GM12878 (cell line): ENCODE measurements around the gene FGD5. TPM values are rescaled to one million over a fixed set of nuclear protein-coding genes. Genes with fewer than 3 reads are reported as not detected.

Experiments used
- ATAC-seq: fragments of 200-7000 bp; cut with Tn5 transposase; 3 replicates; pipeline ENCODE4 v1.9.1; 2020; ENCODE audit warnings: mild to moderate bottlenecking, moderate library complexity
- BruUV-seq: library from RNA; stranded (reverse); fragments of 400-500 nt; replicated peaks from 2 replicates; lab custom pipeline; 2021; lab: Mats Ljungman, UMichigan
- CTCF ChIA-PET: fragments of 300-600 bp; sonication (Branson Sonifier 250); formaldehyde crosslinking; extraction: SDS; loops from one replicate; lab custom pipeline; 2021; ENCODE audit warnings: inconsistent platforms; lab: Yijun Ruan, JAX
- POLR2A ChIA-PET: fragments of 350-600 bp; formaldehyde crosslinking; extraction: SDS; loops from one replicate; lab custom pipeline; 2021; ENCODE audit warnings: inconsistent platforms; lab: Charles Lee
- RAD21 ChIA-PET: fragments of 300-600 bp; sonication (Branson Sonifier 250); formaldehyde crosslinking; loops from one replicate; lab custom pipeline; 2023; ENCODE audit warnings: antibody characterized with exemption; ENCODE audit not compliant: unreplicated experiment; lab: Charles Lee
- SMC1A ChIA-PET: fragments of 300-600 bp; sonication (Branson Sonifier 250); formaldehyde crosslinking; loops from one replicate; lab custom pipeline; 2023; ENCODE audit not compliant: unreplicated experiment, uncharacterized antibody; lab: Charles Lee
- DNase-seq: peaks from one replicate; pipeline ENCODE4 v3.0.0-alpha.2; 2011; ENCODE audit warnings: low read depth, low spot score
- FAIRE-seq: peaks from 3 replicates; lab custom pipeline; 2011; peaks lifted over from hg19 to GRCh38; lab: Jason Lieb, UNC
- H2AFZ ChIP-seq: 2 replicates; pipeline ENCODE4 v1.6.0; 2011; ENCODE audit warnings: low read depth, low read length, control low read depth; ENCODE audit not compliant: control insufficient read depth
- H3K27ac ChIP-seq: 2 replicates; pipeline ENCODE4 v1.5.1; 2011; ENCODE audit warnings: control low read depth; ENCODE audit not compliant: control insufficient read depth, insufficient read depth
- H3K27me3 ChIP-seq, 2 experiments: replicated peaks in 1 of 2; 2 replicates each; pipeline versions ENCODE4 v1.6.0 to v1.6.1; 2011; ENCODE audit warnings: low read length in 1 of 2; ENCODE audit not compliant: control insufficient read depth in 2 of 2, insufficient read depth in 2 of 2
- H3K36me3 ChIP-seq, 2 experiments: 2 replicates each; pipeline ENCODE4 v1.5.1; 2011; ENCODE audit warnings: low read length in 1 of 2; ENCODE audit not compliant: control insufficient read depth in 2 of 2, insufficient read depth in 2 of 2
- H3K4me1 ChIP-seq: 2 replicates; pipeline ENCODE4 v1.6.1; 2011; ENCODE audit warnings: mild to moderate bottlenecking, low read length, moderate library complexity, mixed read lengths; ENCODE audit not compliant: control insufficient read depth, insufficient read depth
- H3K4me2 ChIP-seq: 2 replicates; pipeline ENCODE4 v1.6.0; 2011; ENCODE audit warnings: control low read depth; ENCODE audit not compliant: control insufficient read depth, insufficient read depth
- H3K4me3 ChIP-seq: fragments of 200-600 bp; sonication (generic); 2 replicates; pipeline ENCODE4 v1.5.1; 2016
- H3K79me2 ChIP-seq: 2 replicates; pipeline ENCODE4 v1.6.0; 2011; ENCODE audit warnings: low read length; ENCODE audit not compliant: control insufficient read depth, insufficient read depth
- H3K9ac ChIP-seq: 2 replicates; pipeline ENCODE4 v1.8.0; 2011; ENCODE audit warnings: low read length, control low read depth, mixed read lengths; ENCODE audit not compliant: control insufficient read depth, insufficient read depth
- H3K9me3 ChIP-seq: replicated peaks from 3 replicates; pipeline ENCODE4 v1.5.1; 2011; ENCODE audit warnings: mild to moderate bottlenecking, low read length; ENCODE audit not compliant: control insufficient read depth, insufficient read depth
- H4K20me1 ChIP-seq: 2 replicates; pipeline ENCODE4 v1.6.0; 2011; ENCODE audit not compliant: control insufficient read depth, insufficient read depth
- CREM ChIP-seq: IDR thresholded peaks from 2 replicates; pipeline ENCODE4 v1.6.1; 2014; ENCODE audit warnings: antibody characterized with exemption, low read depth
- MXI1 ChIP-seq: fragments of 150-350 bp; IDR thresholded peaks from 2 replicates; pipeline ENCODE4 v1.6.1; 2011; ENCODE audit warnings: low read depth, mild to moderate bottlenecking, inconsistent platforms, low read length, improper control_type of control experiment
- NR2C1 ChIP-seq: fragments of 450-650 bp; IDR thresholded peaks from 2 replicates; pipeline ENCODE4 v1.6.1; 2017; ENCODE audit warnings: antibody characterized with exemption, mild to moderate bottlenecking, moderate library complexity
- POLR2A ChIP-seq: IDR thresholded peaks from 2 replicates; pipeline ENCODE4 v1.6.1; 2011; ENCODE audit warnings: low read depth, mild to moderate bottlenecking, low read length
- SUPT20H ChIP-seq: IDR thresholded peaks from 2 replicates; pipeline ENCODE4 v1.6.1; 2011; ENCODE audit warnings: low read depth, mild to moderate bottlenecking, low read length, moderate library complexity, borderline replicate concordance; ENCODE audit not compliant: control insufficient read depth
- TBL1XR1 ChIP-seq: IDR thresholded peaks from 2 replicates; pipeline ENCODE4 v1.6.1; 2012; ENCODE audit warnings: low read depth, low read length, improper control_type of control experiment
- ZNF384 ChIP-seq: IDR thresholded peaks from 2 replicates; pipeline ENCODE4 v1.6.1; 2012; ENCODE audit warnings: low read depth, mild to moderate bottlenecking, low read length, improper control_type of control experiment, borderline replicate concordance
- WGBS: methylation state at CpG from one replicate; pipeline ENCODE4 v1.1.6; 2016; ENCODE audit warnings: low lambda C conversion rate; ENCODE audit not compliant: insufficient replicate concordance, insufficient coverage; ENCODE audit errors: missing lambda C conversion rate; 5-methylcytosine and 5-hydroxymethylcytosine counted together
- in situ Hi-C: fragments of 300-500 bp; cut with MboI; formaldehyde crosslinking; loops from 9 replicates; pipeline ENCODE4 v1.14.3; 2018; ENCODE audit warnings: mixed read lengths
- intact Hi-C: fragments of 100-400 bp; cut with micrococcal nuclease; formaldehyde crosslinking; loops from one replicate; pipeline ENCODE4 v1.14.2; 2022; ENCODE audit not compliant: unreplicated experiment
- polyA plus RNA-seq, 11 experiments: library from polyadenylated mRNA; depleted of rRNA in 4 of 11; unstranded in 6 of 11; stranded (reverse) in 5 of 11; fragments of >200 nt; fragmentation: Nextera tagmentation in 4 of 11; fragmentation: Illumina TruSeq in 1 of 11; extraction: Ambion mirVana in 4 of 11; extraction: Trizol in 1 of 11; gene quantifications; 1 replicate in 1 of 11; 2 replicates in 10 of 11; pipeline versions ENCODE4 v1.2.1 to v1.2.3, GENCODE V29; 2011 to 2016; ENCODE audit warnings: inconsistent platforms in 2 of 11, missing spikeins in 2 of 11, low read depth in 1 of 11
- total RNA-seq, 4 experiments: library from RNA; depleted of rRNA in 3 of 4; stranded (reverse); fragments of >200 nt in 3 of 4; fragmentation: Illumina TruSeq in 1 of 4; extraction: Trizol in 1 of 4; gene quantifications; 2 replicates each; pipeline versions ENCODE4 v1.2.1 to v1.2.3, GENCODE V29; 2013 to 2021
- TF ChIP-seq, protein P1 (sequence below): fragments of 450-650 bp; IDR thresholded peaks from 2 replicates; pipeline ENCODE4 v1.6.1; 2017; ENCODE audit warnings: antibody characterized with exemption, mild to moderate bottlenecking, moderate library complexity
- TF ChIP-seq, protein P2 (sequence below): fragments of 450-650 bp; IDR thresholded peaks from 2 replicates; pipeline ENCODE4 v1.6.1; 2018; ENCODE audit warnings: mild to moderate bottlenecking, low read depth, moderate library complexity; ENCODE audit not compliant: partially characterized antibody
- TF ChIP-seq, protein P3 (sequence below): fragments of 450-650 bp; formaldehyde crosslinking; IDR thresholded peaks from 2 replicates; pipeline ENCODE4 v1.4.0; 2022; ENCODE audit warnings: mild to moderate bottlenecking, moderate library complexity

FGD5 gene
- total and polyA plus RNA-seq, 10 of the 15 experiments (the other 5 are each of a cell fraction or from before 2014, with no cell fraction given), result 0.03 to 0.13 (median 0.11) TPM; not detected in 3

DNA sequence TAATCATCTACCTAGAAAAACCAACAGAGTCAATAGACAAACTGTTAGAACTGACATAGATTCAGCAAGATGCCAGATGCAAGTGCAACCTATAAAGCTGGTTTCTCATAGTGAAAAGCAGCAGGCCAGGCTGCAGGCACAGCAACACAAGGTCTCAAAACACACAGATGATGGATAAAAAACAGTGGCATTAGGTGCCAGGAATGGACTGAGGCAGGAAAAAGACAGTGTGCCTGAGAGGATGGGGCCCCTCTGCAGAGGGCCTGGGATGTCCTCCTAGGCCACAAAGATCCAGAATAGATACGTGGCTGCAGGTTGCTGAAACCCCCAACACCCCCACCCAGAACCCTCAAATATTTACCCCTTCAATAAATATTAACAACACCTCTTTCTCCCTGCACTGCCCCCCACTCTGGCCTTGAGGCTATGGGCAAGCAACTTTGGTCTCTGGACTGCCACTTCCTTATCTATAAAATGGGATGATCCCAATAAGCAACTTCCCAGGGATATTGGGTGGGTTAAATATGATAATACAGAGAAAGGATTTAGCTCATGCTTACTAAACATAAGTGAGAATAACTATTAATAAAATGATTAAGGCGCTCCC is 35.2 kb upstream of the FGD5 start (continued):
- TF ChIP-seq, protein P1, sequence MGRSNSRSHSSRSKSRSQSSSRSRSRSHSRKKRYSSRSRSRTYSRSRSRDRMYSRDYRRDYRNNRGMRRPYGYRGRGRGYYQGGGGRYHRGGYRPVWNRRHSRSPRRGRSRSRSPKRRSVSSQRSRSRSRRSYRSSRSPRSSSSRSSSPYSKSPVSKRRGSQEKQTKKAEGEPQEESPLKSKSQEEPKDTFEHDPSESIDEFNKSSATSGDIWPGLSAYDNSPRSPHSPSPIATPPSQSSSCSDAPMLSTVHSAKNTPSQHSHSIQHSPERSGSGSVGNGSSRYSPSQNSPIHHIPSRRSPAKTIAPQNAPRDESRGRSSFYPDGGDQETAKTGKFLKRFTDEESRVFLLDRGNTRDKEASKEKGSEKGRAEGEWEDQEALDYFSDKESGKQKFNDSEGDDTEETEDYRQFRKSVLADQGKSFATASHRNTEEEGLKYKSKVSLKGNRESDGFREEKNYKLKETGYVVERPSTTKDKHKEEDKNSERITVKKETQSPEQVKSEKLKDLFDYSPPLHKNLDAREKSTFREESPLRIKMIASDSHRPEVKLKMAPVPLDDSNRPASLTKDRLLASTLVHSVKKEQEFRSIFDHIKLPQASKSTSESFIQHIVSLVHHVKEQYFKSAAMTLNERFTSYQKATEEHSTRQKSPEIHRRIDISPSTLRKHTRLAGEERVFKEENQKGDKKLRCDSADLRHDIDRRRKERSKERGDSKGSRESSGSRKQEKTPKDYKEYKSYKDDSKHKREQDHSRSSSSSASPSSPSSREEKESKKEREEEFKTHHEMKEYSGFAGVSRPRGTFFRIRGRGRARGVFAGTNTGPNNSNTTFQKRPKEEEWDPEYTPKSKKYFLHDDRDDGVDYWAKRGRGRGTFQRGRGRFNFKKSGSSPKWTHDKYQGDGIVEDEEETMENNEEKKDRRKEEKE, result no peak

DNA sequence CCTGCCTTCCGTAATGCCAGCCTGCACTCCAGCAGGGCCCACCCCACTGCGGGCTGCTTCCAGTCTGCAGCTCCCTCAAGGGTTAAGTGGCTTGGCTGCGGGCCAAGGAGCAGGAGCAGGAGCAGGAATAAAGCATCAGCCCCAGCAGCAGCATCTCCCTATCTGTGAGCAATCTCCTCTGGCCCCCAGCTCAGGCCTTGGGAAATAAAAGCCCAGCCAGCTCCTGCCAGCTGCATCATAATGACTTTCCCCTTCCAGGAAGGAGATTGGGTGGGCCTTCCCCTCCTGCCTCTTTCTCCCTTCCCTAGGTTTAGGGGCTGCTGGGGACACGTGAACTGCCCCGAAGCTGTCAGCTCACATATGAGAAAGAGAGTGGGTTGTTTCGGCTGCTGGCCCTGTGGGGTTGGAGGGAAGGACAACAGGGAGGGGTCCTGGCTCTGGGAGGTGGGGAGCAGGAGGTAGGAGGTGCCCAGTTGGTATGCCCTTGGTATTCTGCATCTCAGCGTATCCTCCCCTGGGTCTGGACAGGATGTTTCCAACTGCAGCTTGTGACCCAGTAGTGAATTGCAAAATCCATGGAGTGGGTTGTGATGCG is 34.6 kb upstream of the FGD5 start:
- WGBS, result 35% methylated on average over 8 of the region's 8 CpGs
- Histone ChIP-seq H2AFZ (no peak overlapping the region), H3K36me3 (no peaks in the 10 kb centered on the region), H3K79me2 (no peaks in the 10 kb centered on the region), H3K27me3 (no peaks in the 10 kb centered on the region; a peak in 1 of 4 replicates), H3K9me3 (no peaks in the 10 kb centered on the region; the same call in 2 of the 3 replicates), H4K20me1 (no peaks in the 10 kb centered on the region), H3K27ac (no peak overlapping the region), H3K4me1 (no peaks in the 10 kb centered on the region), H3K9ac (no peak overlapping the region), H3K4me2 (no peak overlapping the region), H3K4me3 (no peak overlapping the region)
- DNase-seq, result no peak
- no TSS peak for BruUV-seq
- no peak for FAIRE-seq
- CTCF ChIA-PET, result interaction anchor here (0.6 to 7.4 kb wide), 6 partner anchors 9 to 151 kb away, joined by 3 to 321 read pairs (median 22); partner anchors contain the start of gene C3orf20
- SMC1A ChIA-PET, result interaction anchor here (0.6 to 9.7 kb wide), 5 partner anchors 55 to 239 kb away, joined by 3 to 274 read pairs (median 6); partner anchors contain the start of gene C3orf20
- TF ChIP-seq TBL1XR1 (no peak), ZNF384 (no peak), POLR2A (no peak), SUPT20H (no peak), NR2C1 (no peak), CREM (no peak), MXI1 (no peak)
- TF ChIP-seq, protein P2, sequence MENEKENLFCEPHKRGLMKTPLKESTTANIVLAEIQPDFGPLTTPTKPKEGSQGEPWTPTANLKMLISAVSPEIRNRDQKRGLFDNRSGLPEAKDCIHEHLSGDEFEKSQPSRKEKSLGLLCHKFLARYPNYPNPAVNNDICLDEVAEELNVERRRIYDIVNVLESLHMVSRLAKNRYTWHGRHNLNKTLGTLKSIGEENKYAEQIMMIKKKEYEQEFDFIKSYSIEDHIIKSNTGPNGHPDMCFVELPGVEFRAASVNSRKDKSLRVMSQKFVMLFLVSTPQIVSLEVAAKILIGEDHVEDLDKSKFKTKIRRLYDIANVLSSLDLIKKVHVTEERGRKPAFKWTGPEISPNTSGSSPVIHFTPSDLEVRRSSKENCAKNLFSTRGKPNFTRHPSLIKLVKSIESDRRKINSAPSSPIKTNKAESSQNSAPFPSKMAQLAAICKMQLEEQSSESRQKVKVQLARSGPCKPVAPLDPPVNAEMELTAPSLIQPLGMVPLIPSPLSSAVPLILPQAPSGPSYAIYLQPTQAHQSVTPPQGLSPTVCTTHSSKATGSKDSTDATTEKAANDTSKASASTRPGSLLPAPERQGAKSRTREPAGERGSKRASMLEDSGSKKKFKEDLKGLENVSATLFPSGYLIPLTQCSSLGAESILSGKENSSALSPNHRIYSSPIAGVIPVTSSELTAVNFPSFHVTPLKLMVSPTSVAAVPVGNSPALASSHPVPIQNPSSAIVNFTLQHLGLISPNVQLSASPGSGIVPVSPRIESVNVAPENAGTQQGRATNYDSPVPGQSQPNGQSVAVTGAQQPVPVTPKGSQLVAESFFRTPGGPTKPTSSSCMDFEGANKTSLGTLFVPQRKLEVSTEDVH, result no peak
- TF ChIP-seq, protein P3, sequence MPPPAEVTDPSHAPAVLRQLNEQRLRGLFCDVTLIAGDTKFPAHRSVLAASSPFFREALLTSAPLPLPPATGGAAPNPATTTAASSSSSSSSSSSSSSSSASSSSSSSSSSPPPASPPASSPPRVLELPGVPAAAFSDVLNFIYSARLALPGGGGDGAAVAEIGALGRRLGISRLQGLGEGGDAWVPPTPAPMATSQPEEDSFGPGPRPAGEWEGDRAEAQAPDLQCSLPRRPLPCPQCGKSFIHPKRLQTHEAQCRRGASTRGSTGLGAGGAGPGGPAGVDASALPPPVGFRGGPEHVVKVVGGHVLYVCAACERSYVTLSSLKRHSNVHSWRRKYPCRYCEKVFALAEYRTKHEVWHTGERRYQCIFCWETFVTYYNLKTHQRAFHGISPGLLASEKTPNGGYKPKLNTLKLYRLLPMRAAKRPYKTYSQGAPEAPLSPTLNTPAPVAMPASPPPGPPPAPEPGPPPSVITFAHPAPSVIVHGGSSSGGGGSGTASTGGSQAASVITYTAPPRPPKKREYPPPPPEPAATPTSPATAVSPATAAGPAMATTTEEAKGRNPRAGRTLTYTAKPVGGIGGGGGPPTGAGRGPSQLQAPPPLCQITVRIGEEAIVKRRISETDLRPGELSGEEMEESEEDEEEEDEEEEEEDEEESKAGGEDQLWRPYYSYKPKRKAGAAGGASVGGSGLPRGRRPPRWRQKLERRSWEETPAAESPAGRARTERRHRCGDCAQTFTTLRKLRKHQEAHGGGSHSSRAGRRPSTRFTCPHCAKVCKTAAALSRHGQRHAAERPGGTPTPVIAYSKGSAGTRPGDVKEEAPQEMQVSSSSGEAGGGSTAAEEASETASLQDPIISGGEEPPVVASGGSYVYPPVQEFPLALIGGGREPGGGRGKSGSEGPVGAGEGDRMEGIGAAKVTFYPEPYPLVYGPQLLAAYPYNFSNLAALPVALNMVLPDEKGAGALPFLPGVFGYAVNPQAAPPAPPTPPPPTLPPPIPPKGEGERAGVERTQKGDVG (CRISPR knock-in tag), result no peak
- in situ Hi-C loops (loop anchor here (5.0 kb wide), 1 partner anchor 112 kb away; no protein-coding TSS in a partner anchor), intact Hi-C loops (no loop called here)
- POLR2A ChIA-PET, result no interaction called here
- RAD21 ChIA-PET, result interaction anchor here (1.0 kb wide), 1 partner anchor 111 kb away, joined by 3 read pairs; no protein-coding TSS in a partner anchor
- ATAC-seq, result no peak
